SU-DHL-6 (cell line): ENCODE measurements around the gene AIFM1.

Source experiments
- H2AFZ ChIP-seq: fragments of 200-600 bp; sonication (generic); 2 replicates; pipeline ENCODE4 v1.6.1; 2014; ENCODE audit warnings: low read depth, mild to moderate bottlenecking, moderate library complexity, mixed read lengths, antibody characterized with exemption, low read length; ENCODE audit not compliant: severe bottlenecking
- H3F3A ChIP-seq: fragments of 200-600 bp; shearing (Covaris generic); 2 replicates; pipeline ENCODE4 v1.6.0; 2016; ENCODE audit warnings: antibody characterized with exemption, mild to moderate bottlenecking; ENCODE audit not compliant: insufficient read depth
- H3K27ac ChIP-seq: fragments of 200-600 bp; sonication (generic); 2 replicates; pipeline ENCODE4 v1.5.1; 2016; ENCODE audit warnings: low read depth, mild to moderate bottlenecking, low read length, moderate library complexity, mixed read lengths
- H3K27me3 ChIP-seq: fragments of 200-600 bp; sonication (generic), shearing (Covaris generic); 2 replicates; pipeline ENCODE4 v1.6.0; 2014; ENCODE audit warnings: mild to moderate bottlenecking, low read length
- H3K36me3 ChIP-seq: fragments of 200-600 bp; sonication (generic); 2 replicates; pipeline ENCODE4 v1.6.1; 2014; ENCODE audit warnings: mild to moderate bottlenecking, low read length, mixed read lengths
- H3K4me2 ChIP-seq: fragments of 300-600, 200-600 bp; shearing (Covaris generic), sonication (generic); 2 replicates; pipeline ENCODE4 v1.6.0; 2014; ENCODE audit warnings: low read length, low read depth, mild to moderate bottlenecking; ENCODE audit not compliant: poor library complexity, severe bottlenecking
- H3K4me3 ChIP-seq: fragments of 200-600 bp; sonication (generic); 2 replicates; pipeline ENCODE4 v1.5.1; 2014; ENCODE audit warnings: antibody characterized with exemption, low read length, mild to moderate bottlenecking, mixed read lengths; ENCODE audit not compliant: insufficient read depth, poor library complexity, severe bottlenecking
- H3K79me2 ChIP-seq: fragments of 200-600 bp; sonication (generic); 2 replicates; pipeline ENCODE4 v1.6.1; 2014; ENCODE audit warnings: mild to moderate bottlenecking, low read length, moderate library complexity; ENCODE audit not compliant: insufficient read depth
- H3K9ac ChIP-seq: fragments of 200-600 bp; sonication (generic); 2 replicates; pipeline ENCODE4 v1.7.0; 2014; ENCODE audit warnings: mild to moderate bottlenecking, low read length
- H3K9me2 ChIP-seq: fragments of 200-600 bp; sonication (generic); replicated peaks from 2 replicates; pipeline ENCODE4 v1.6.1; 2014; ENCODE audit warnings: low read length; ENCODE audit not compliant: insufficient read depth
- H3K9me3 ChIP-seq: fragments of 200-600 bp; sonication (generic); 2 replicates; pipeline ENCODE4 v1.6.1; 2014; ENCODE audit warnings: low read length, mixed read lengths; ENCODE audit not compliant: insufficient read depth
- H4K20me1 ChIP-seq: fragments of 200-600 bp; sonication (generic); 2 replicates; pipeline ENCODE4 v1.6.1; 2014; ENCODE audit warnings: low read depth, mild to moderate bottlenecking, antibody characterized with exemption, low read length, moderate library complexity, mixed read lengths
- CTCF ChIP-seq: fragments of 200-600 bp; sonication (generic); IDR thresholded peaks from one replicate; pipeline ENCODE4 v1.5.1; 2017; ENCODE audit warnings: antibody characterized with exemption, mild to moderate bottlenecking, low read length, moderate library complexity; ENCODE audit not compliant: insufficient read depth, poor library complexity, severe bottlenecking
- EZH2phosphoT487 ChIP-seq: fragments of 200-600 bp; sonication (generic), shearing (Covaris generic); conservative IDR thresholded peaks from 2 replicates; pipeline ENCODE4 v1.6.1; 2018; ENCODE audit warnings: mild to moderate bottlenecking, antibody characterized with exemption, low read length, moderate library complexity, mixed read lengths

The AIFM1 gene

GRCh38 chrX:130093271-130093670 is 72.4 kb downstream of the AIFM1 start:
- peaks cover 18% of the 10 kb centered on the region for H3K79me2 ChIP-seq
- no peaks in the 10 kb centered on the region for H3K9me2 ChIP-seq
- no peak overlapping the region for H3K9ac ChIP-seq
- no peaks in the 10 kb centered on the region for H3F3A ChIP-seq
- no peak overlapping the region for H2AFZ ChIP-seq
- no peaks in the 10 kb centered on the region for H3K36me3 ChIP-seq
- H3K27me3 ChIP-seq, result no peaks in the 10 kb centered on the region
- H3K27ac ChIP-seq, result no peak overlapping the region
- no peak overlapping the region for H3K4me3 ChIP-seq
- H3K4me2 ChIP-seq, result no peak overlapping the region
- H3K9me3 ChIP-seq, result no peaks in the 10 kb centered on the region
- no peak for TF ChIP-seq EZH2phosphoT487
- no peak for TF ChIP-seq CTCF
- H4K20me1 ChIP-seq, result no peaks in the 10 kb centered on the region

- no peaks in the 10 kb centered on the region for H3K9me3 ChIP-seq
- peak overlapping the region; percentile 75 for H3K9ac ChIP-seq
- H3F3A ChIP-seq, result peaks cover 2% of the 10 kb centered on the region; the same call in 1 of the 2 replicates
- H3K4me2 ChIP-seq, result peak overlapping the region; percentile 92
- H3K4me3 ChIP-seq, result peak overlapping the region; percentile 55
- TF ChIP-seq EZH2phosphoT487 (no peak), CTCF (peak; percentile 16)
- peaks cover 16% of the 10 kb centered on the region for H3K79me2 ChIP-seq
- no peaks in the 10 kb centered on the region for H3K27me3 ChIP-seq
- no peaks in the 10 kb centered on the region for H3K36me3 ChIP-seq
- H3K27ac ChIP-seq, result peak overlapping the region; percentile 89
- no peaks in the 10 kb centered on the region for H4K20me1 ChIP-seq
- no peak overlapping the region for H2AFZ ChIP-seq
- no peaks in the 10 kb centered on the region for H3K9me2 ChIP-seq
Measured at GRCh38 chrX:130091980-130092522, 73.6 kb downstream of the AIFM1 start.

GRCh38 chrX:130090364-130090763 is 75.3 kb downstream of the AIFM1 start:
- H2AFZ ChIP-seq, result no peak overlapping the region
- no peaks in the 10 kb centered on the region for H3K36me3 ChIP-seq
- H3K27me3 ChIP-seq, result no peaks in the 10 kb centered on the region
- no peak overlapping the region for H3K4me3 ChIP-seq
- peaks cover 28% of the 10 kb centered on the region for H3K79me2 ChIP-seq
- TF ChIP-seq CTCF (no peak), EZH2phosphoT487 (no peak)
- no peaks in the 10 kb centered on the region for H3K9me3 ChIP-seq
- H3K4me2 ChIP-seq, result peak overlapping the region; percentile 30
- peak overlapping the region; percentile 65 for H3K27ac ChIP-seq
- H3F3A ChIP-seq, result peaks cover 16% of the 10 kb centered on the region
- H3K9me2 ChIP-seq, result no peaks in the 10 kb centered on the region
- no peak overlapping the region for H3K9ac ChIP-seq
- H4K20me1 ChIP-seq, result no peaks in the 10 kb centered on the region
